IMR-90 (cell line): ENCODE measurements around the gene ERBB4. TPM values are rescaled to one million over a fixed set of nuclear protein-coding genes. Genes with fewer than 3 reads are reported as not detected.

ENCODE experiments used
- ATAC-seq: fragments of 200-7000 bp; cut with Tn5 transposase; 2 replicates; pipeline ENCODE4 v1.9.1; 2020; ENCODE audit warnings: low read depth, mild to moderate bottlenecking, moderate library complexity
- BruUV-seq: library from RNA; stranded (reverse); fragments of 400-500 nt; replicated peaks from 2 replicates; lab custom pipeline; 2021; lab: Mats Ljungman, UMichigan
- CTCF ChIA-PET: fragments of 300-600 bp; formaldehyde crosslinking; extraction: SDS; loops from one replicate; lab custom pipeline; 2021; ENCODE audit warnings: antibody characterized with exemption; lab: Yijun Ruan, JAX
- POLR2A ChIA-PET: fragments of 300-600 bp; sonication (Branson Sonifier 250); formaldehyde crosslinking; loops from one replicate; lab custom pipeline; 2022; ENCODE audit warnings: antibody characterized with exemption; ENCODE audit not compliant: unreplicated experiment; lab: Charles Lee
- DNase-seq: peaks from one replicate; pipeline ENCODE4 v3.0.0; 2013
- H2AFZ ChIP-seq: replicated peaks from 2 replicates; pipeline ENCODE3; 2013; ENCODE audit warnings: low read length, mild to moderate bottlenecking; ENCODE audit not compliant: poor library complexity
- H2AK5ac ChIP-seq: 2 replicates; pipeline ENCODE4 v1.6.1; 2013; ENCODE audit warnings: low read depth, low read length, inconsistent platforms
- H2AK9ac ChIP-seq: replicated peaks from 2 replicates; pipeline ENCODE3; 2013; ENCODE audit warnings: mild to moderate bottlenecking, low read depth, low read length, moderate library complexity; ENCODE audit not compliant: poor library complexity
- H2BK120ac ChIP-seq: 2 replicates; pipeline ENCODE4 v1.6.1; 2013; ENCODE audit warnings: low read depth, low read length, inconsistent platforms
- H2BK15ac ChIP-seq: 3 replicates; pipeline ENCODE4 v1.6.1; 2013; ENCODE audit warnings: low read depth, low read length, inconsistent platforms
- H2BK20ac ChIP-seq: 2 replicates; pipeline ENCODE4 v1.6.1; 2013; ENCODE audit warnings: low read depth, mild to moderate bottlenecking, inconsistent platforms, low read length, moderate library complexity
- H2BK5ac ChIP-seq: 2 replicates; pipeline ENCODE4 v1.6.1; 2013; ENCODE audit warnings: mild to moderate bottlenecking, low read depth, low read length, inconsistent platforms; ENCODE audit not compliant: poor library complexity, severe bottlenecking
- H3K14ac ChIP-seq: replicated peaks from 2 replicates; pipeline ENCODE4 v1.6.1; 2013; ENCODE audit warnings: low read depth, low read length, inconsistent platforms
- H3K18ac ChIP-seq: 2 replicates; pipeline ENCODE4 v1.6.1; 2013; ENCODE audit warnings: low read depth, low read length, control low read depth
- H3K23ac ChIP-seq: 2 replicates; pipeline ENCODE4 v1.6.1; 2013; ENCODE audit warnings: low read depth, low read length, inconsistent platforms
- H3K27ac ChIP-seq: 2 replicates; pipeline ENCODE4 v1.5.1; 2013; ENCODE audit warnings: mild to moderate bottlenecking, control low read depth, low read length; ENCODE audit not compliant: insufficient read depth
- H3K27me3 ChIP-seq: 2 replicates; pipeline ENCODE4 v1.6.1; 2013; ENCODE audit warnings: low read length; ENCODE audit not compliant: control insufficient read depth, insufficient read depth
- H3K36me3 ChIP-seq: 2 replicates; pipeline ENCODE4 v1.6.1; 2013; ENCODE audit warnings: low read length, mixed read lengths; ENCODE audit not compliant: control insufficient read depth, insufficient read depth
- H3K4ac ChIP-seq: 2 replicates; pipeline ENCODE4 v1.6.1; 2013; ENCODE audit warnings: low read depth, low read length, inconsistent platforms
- H3K4me1 ChIP-seq: 2 replicates; pipeline ENCODE4 v1.6.1; 2013; ENCODE audit warnings: low read length, mixed read lengths; ENCODE audit not compliant: control insufficient read depth, insufficient read depth
- H3K4me2 ChIP-seq: 2 replicates; pipeline ENCODE4 v1.6.1; 2013; ENCODE audit warnings: low read depth, mild to moderate bottlenecking, control low read depth, low read length, moderate library complexity
- H3K4me3 ChIP-seq: 2 replicates; pipeline ENCODE4 v1.5.1; 2013; ENCODE audit warnings: low read depth, mild to moderate bottlenecking, control low read depth, low read length, moderate library complexity; ENCODE audit not compliant: insufficient read depth
- H3K56ac ChIP-seq: 2 replicates; pipeline ENCODE4 v1.6.1; 2013; ENCODE audit warnings: low read length, inconsistent platforms; ENCODE audit not compliant: insufficient read depth; ENCODE audit errors: extremely low read depth
- H3K79me1 ChIP-seq, 2 experiments: 2 replicates each; pipeline ENCODE4 v1.6.1; 2013; ENCODE audit warnings: low read length in 2 of 2, inconsistent platforms in 1 of 2, low read depth in 1 of 2
- H3K9ac ChIP-seq: 2 replicates; pipeline ENCODE4 v1.6.1; 2013; ENCODE audit warnings: low read depth, low read length, control low read depth
- H3K9me1 ChIP-seq: 2 replicates; pipeline ENCODE4 v1.6.1; 2013; ENCODE audit warnings: low read length, inconsistent platforms; ENCODE audit not compliant: insufficient read depth
- H3K9me3 ChIP-seq: 2 replicates; pipeline ENCODE4 v1.6.1; 2013; ENCODE audit warnings: low read length; ENCODE audit not compliant: control insufficient read depth, insufficient read depth
- H4K20me1 ChIP-seq: 2 replicates; pipeline ENCODE4 v1.6.1; 2013; ENCODE audit warnings: low read length, inconsistent platforms; ENCODE audit not compliant: insufficient read depth
- H4K5ac ChIP-seq: 2 replicates; pipeline ENCODE4 v1.6.1; 2013; ENCODE audit warnings: mild to moderate bottlenecking, low read depth, low read length, control low read depth
- H4K8ac ChIP-seq, 2 experiments: 2 replicates each; pipeline ENCODE4 v1.6.1; 2013; ENCODE audit warnings: low read depth in 2 of 2, low read length in 2 of 2, control low read depth in 1 of 2, inconsistent platforms in 1 of 2
- H4K91ac ChIP-seq: 2 replicates; pipeline ENCODE4 v1.6.1; 2013; ENCODE audit warnings: low read depth, low read length, inconsistent platforms; ENCODE audit not compliant: insufficient read depth
- CHD1 ChIP-seq: IDR thresholded peaks from 2 replicates; pipeline ENCODE4 v1.6.1; 2012; ENCODE audit warnings: low read depth, low read length, improper control_type of control experiment
- FOS ChIP-seq: fragments of 150-350 bp; IDR thresholded peaks from 2 replicates; pipeline ENCODE4 v1.6.1; 2016; ENCODE audit warnings: low read depth, low read length
- MXI1 ChIP-seq: IDR thresholded peaks from 2 replicates; pipeline ENCODE4 v1.6.1; 2012; ENCODE audit warnings: low read depth, mild to moderate bottlenecking, low read length, moderate library complexity, borderline replicate concordance
- RFX5 ChIP-seq: IDR thresholded peaks from 2 replicates; pipeline ENCODE4 v1.8.0; 2012; ENCODE audit warnings: low read depth, mild to moderate bottlenecking, low read length, moderate library complexity
- WGBS, 2 experiments: methylation state at CpG; one replicate each; pipeline versions ENCODE4 v1.1.5 to v1.1.7; 2013; ENCODE audit warnings: missing lambda C conversion rate in 2 of 2; ENCODE audit not compliant: insufficient read length in 1 of 2; ENCODE audit errors: extremely low coverage in 2 of 2; 5-methylcytosine and 5-hydroxymethylcytosine counted together
- dilution Hi-C: fragments of 300-500 bp; cut with HindIII; formaldehyde crosslinking; loops from one replicate; pipeline ENCODE4 v1.14.3; 2018; ENCODE audit warnings: low sequenced_read_pairs; ENCODE audit not compliant: unreplicated experiment
- in situ Hi-C: fragments of 300-500 bp; cut with MboI; formaldehyde crosslinking; loops from 3 replicates; pipeline ENCODE4 v1.14.3; 2019; ENCODE audit warnings: low sequenced_read_pairs, inconsistent platforms, mixed read lengths
- intact Hi-C: fragments of 100-400 bp; cut with micrococcal nuclease; formaldehyde crosslinking; loops from 2 replicates; pipeline ENCODE4 v1.10.0; 2022
- polyA plus RNA-seq, 3 experiments: library from polyadenylated mRNA; depleted of rRNA; stranded (reverse); fragments of >200 nt; gene quantifications; 2 replicates each; pipeline ENCODE4 v1.2.3, GENCODE V29; 2012; ENCODE audit warnings: low replicate concordance in 1 of 3
- total RNA-seq: library from RNA; depleted of rRNA; stranded (reverse); fragments of >200 nt; gene quantifications from 2 replicates; pipeline ENCODE4 v1.2.3, GENCODE V29; 2012

Gene ERBB4
- total and polyA plus RNA-seq, 2 of the 4 experiments (the other 2 are of a cell fraction), result not detected

- H3K18ac ChIP-seq, result no peak overlapping the region
- POLR2A ChIA-PET, result no interaction called here
- H3K9me1 ChIP-seq, result no peaks in the 10 kb centered on the region
- no TSS peak for BruUV-seq
- no peaks in the 10 kb centered on the region for H4K20me1 ChIP-seq
- H3K4me2 ChIP-seq, result no peak overlapping the region
- no peaks in the 10 kb centered on the region for H3K27me3 ChIP-seq
- peak; percentile 35 for ATAC-seq
- H3K27ac ChIP-seq, result no peak overlapping the region
- no peak overlapping the region for H2BK15ac ChIP-seq
- peak; percentile 38 for DNase-seq
- no peak overlapping the region for H4K8ac ChIP-seq
- CTCF ChIA-PET, result no interaction called here
- H3K56ac ChIP-seq, result no peak overlapping the region
- H2BK120ac ChIP-seq, result no peak overlapping the region
- no peak overlapping the region for H3K9ac ChIP-seq
- H2BK5ac ChIP-seq, result no peak overlapping the region
- H3K4me1 ChIP-seq, result no peaks in the 10 kb centered on the region
- in situ Hi-C loops (no loop called here), intact Hi-C loops (no loop called here), dilution Hi-C loops (no loop called here)
- no peak overlapping the region for H3K4ac ChIP-seq
- no peaks in the 10 kb centered on the region for H3K9me3 ChIP-seq
- no peak overlapping the region for H3K14ac ChIP-seq
- no peak overlapping the region for H2BK20ac ChIP-seq
- TF ChIP-seq RFX5 (no peak), FOS (no peak), CHD1 (no peak), MXI1 (no peak)
- H3K23ac ChIP-seq, result no peak overlapping the region
- no peak overlapping the region for H2AFZ ChIP-seq
- no peak overlapping the region for H4K91ac ChIP-seq
- no peak overlapping the region for H4K5ac ChIP-seq
- H3K36me3 ChIP-seq, result no peaks in the 10 kb centered on the region
- H3K4me3 ChIP-seq, result no peak overlapping the region
- H3K79me1 ChIP-seq, result no peaks in the 10 kb centered on the region
- no CpG with 5 or more reads among the region's 2 CpGs for WGBS, 2 experiments
- H2AK9ac ChIP-seq, result no peak overlapping the region
- H2AK5ac ChIP-seq, result no peak overlapping the region
Observed at GRCh38 chr2:212135739-212136138, 402.9 kb downstream of the ERBB4 start.
